Measurements from ENCODE around the gene ITGB5. TPM values are rescaled to one million over a fixed set of nuclear protein-coding genes. Genes with fewer than 3 reads are reported as not detected.
"Not testable (repeated sequence)": the region's sequence is repeated elsewhere in the genome, so short reads cannot be mapped to it uniquely, and the experiment has no call there.

The ITGB5 gene
- total RNA-seq, 1 experiment from 2014 or later = 146 TPM

DNA sequence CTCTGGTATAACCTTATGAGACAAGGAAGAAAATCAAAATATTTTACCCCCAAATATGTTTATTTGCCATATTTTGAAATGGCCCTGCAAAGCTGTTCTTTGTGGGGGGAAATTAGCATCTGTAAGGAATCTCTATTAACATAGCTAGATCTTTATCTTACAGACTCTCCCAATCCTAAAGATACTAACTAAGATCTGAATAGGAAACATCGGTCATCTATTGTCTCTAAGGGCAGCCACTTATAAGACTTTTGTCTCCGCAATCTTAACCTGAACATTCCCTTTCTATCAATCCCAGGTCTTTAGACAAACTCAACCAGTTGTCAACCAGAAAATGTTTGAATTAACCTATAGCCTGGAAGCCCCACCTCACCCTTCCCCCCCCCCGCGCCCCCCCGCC is 135.7 kb downstream of the ITGB5 start:
- H3K9me3 ChIP-seq (ENCODE audit: control insufficient read depth, low read depth, low read length) = no peaks in the 10 kb centered on the region
- TF ChIP-seq CTCF (conservative IDR thresholded peaks at IDR 0.05) = no peak
- H4K91ac ChIP-seq (ENCODE audit: insufficient read length, low read depth, low read length) = no peak overlapping the region
- no peak overlapping the region for H2AK5ac ChIP-seq (ENCODE audit: insufficient read length, low read length)
- no peaks in the 10 kb centered on the region for H3K4me1 ChIP-seq (ENCODE audit: insufficient read depth, low read length)
- H3K36me3 Mint-ChIP-seq (ENCODE audit: insufficient read depth in 1 of 3, low read depth in 3 of 3) = peaks cover 15 to 22% (median 22%) of the 10 kb centered on the region in 3 experiments; a peak in 6 of 7 replicates
- no peak overlapping the region for H2BK120ac ChIP-seq (ENCODE audit: low read depth, low read length, poor library complexity, severe bottlenecking)
- no peak overlapping the region for H2BK20ac ChIP-seq (ENCODE audit: low read depth, low read length, poor library complexity, severe bottlenecking)
- peaks cover 28 to 31% of the 10 kb centered on the region in 2 experiments for H3K4me1 Mint-ChIP-seq
- H3K4me3 Mint-ChIP-seq = no peak overlapping the region
- no CpG with 5 or more reads among the region's 5 CpGs for WGBS (ENCODE audit: extremely low coverage, insufficient read length, low lambda C conversion rate)
- H3K79me2 ChIP-seq (ENCODE audit: insufficient read depth, low read length) = no peaks in the 10 kb centered on the region
- no peak overlapping the region for H4K8ac ChIP-seq (replicated peaks; ENCODE audit: insufficient read length, low read depth, low read length)
- no peak overlapping the region for H3K14ac ChIP-seq (ENCODE audit: insufficient read depth, low read length)
- H2BK15ac ChIP-seq (ENCODE audit: low read depth, low read length) = no peak overlapping the region
- no peaks in the 10 kb centered on the region for H3K27me3 ChIP-seq (ENCODE audit: insufficient read depth, low read length)
- no peaks in the 10 kb centered on the region for H3K23me2 ChIP-seq (ENCODE audit: insufficient read length, low read depth, low read length, poor library complexity, severe bottlenecking)
- no peak for DNase-seq
- H3K27ac Mint-ChIP-seq = no peak overlapping the region; a peak in 1 of 7 replicates
- H3K79me1 ChIP-seq (ENCODE audit: insufficient read depth, low read depth, low read length, poor library complexity, severe bottlenecking) = no peaks in the 10 kb centered on the region
- peaks cover 11 to 14% of the 10 kb centered on the region in 2 experiments; a peak in 4 of 5 replicates for H3K9me3 Mint-ChIP-seq
- no peak overlapping the region for H4K5ac ChIP-seq (ENCODE audit: insufficient read length, low read depth, low read length)
- H2BK12ac ChIP-seq (ENCODE audit: insufficient read length, low read depth, low read length) = no peak overlapping the region
- no peak overlapping the region for H2AFZ ChIP-seq (ENCODE audit: low read length)
- H3K9ac ChIP-seq (ENCODE audit: extremely low read depth, insufficient read length, low read length) = no peak overlapping the region
- H3K18ac ChIP-seq (ENCODE audit: insufficient read length, low read depth, low read length) = no peak overlapping the region
- no peak overlapping the region for H3K4ac ChIP-seq (ENCODE audit: low read depth, low read length)
- H3K27ac ChIP-seq (ENCODE audit: insufficient read length, low read depth, low read length) = no peak overlapping the region
- no peak overlapping the region for H3K4me2 ChIP-seq (ENCODE audit: insufficient read depth, insufficient read length, low read length)
- no peaks in the 10 kb centered on the region; the same call in none of the 2 replicates for H3K27me3 Mint-ChIP-seq (ENCODE audit: low read depth)
- H3K23ac ChIP-seq (ENCODE audit: insufficient read length, low read depth, low read length) = no peak overlapping the region
- no peaks in the 10 kb centered on the region for H4K20me1 ChIP-seq (ENCODE audit: control insufficient read depth, insufficient read depth, insufficient read length)
- H3T11ph ChIP-seq (ENCODE audit: low read length) = no peak overlapping the region
- no peak overlapping the region for H3K56ac ChIP-seq (ENCODE audit: insufficient read length, low read depth, low read length)
- no peak overlapping the region for H2BK5ac ChIP-seq (ENCODE audit: insufficient read length, low read length)

DNA sequence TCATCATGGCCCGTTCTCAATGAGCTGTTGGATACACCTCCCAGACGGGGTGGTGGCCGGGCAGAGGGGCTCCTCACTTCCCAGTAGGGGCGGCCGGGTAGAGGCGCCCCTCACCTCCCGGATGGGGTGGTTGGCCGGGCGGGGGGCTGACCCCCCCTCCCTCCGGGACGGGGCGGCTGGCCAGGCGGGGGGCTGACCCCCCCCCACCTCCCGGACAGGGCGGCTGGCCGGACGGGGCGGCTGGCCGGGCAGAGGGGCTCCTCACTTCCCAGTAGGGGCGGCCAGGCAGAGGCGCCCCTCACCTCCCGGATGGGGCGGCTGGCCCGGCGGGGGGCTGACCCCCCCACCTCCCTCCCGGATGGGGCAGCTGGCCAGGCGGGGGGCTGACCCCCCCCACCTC is 137.3 kb downstream of the ITGB5 start:
- H3K9ac ChIP-seq (ENCODE audit: extremely low read depth, insufficient read length, low read length); H2BK5ac ChIP-seq (ENCODE audit: insufficient read length, low read length); H4K5ac ChIP-seq (ENCODE audit: insufficient read length, low read depth, low read length); DNase-seq; H3K23ac ChIP-seq (ENCODE audit: insufficient read length, low read depth, low read length); H3K79me2 ChIP-seq (ENCODE audit: insufficient read depth, low read length); H3K27me3 ChIP-seq (ENCODE audit: insufficient read depth, low read length); H3K27me3 Mint-ChIP-seq (ENCODE audit: low read depth); H3K14ac ChIP-seq (ENCODE audit: insufficient read depth, low read length); H2AK5ac ChIP-seq (ENCODE audit: insufficient read length, low read length); H3T11ph ChIP-seq (ENCODE audit: low read length); H3K79me1 ChIP-seq (ENCODE audit: insufficient read depth, low read depth, low read length, poor library complexity, severe bottlenecking); H3K27ac Mint-ChIP-seq; H3K4me2 ChIP-seq (ENCODE audit: insufficient read depth, insufficient read length, low read length); H3K4ac ChIP-seq (ENCODE audit: low read depth, low read length); H2BK120ac ChIP-seq (ENCODE audit: low read depth, low read length, poor library complexity, severe bottlenecking); H4K91ac ChIP-seq (ENCODE audit: insufficient read length, low read depth, low read length); H3K27ac ChIP-seq (ENCODE audit: insufficient read length, low read depth, low read length); H3K4me3 Mint-ChIP-seq; H4K8ac ChIP-seq (replicated peaks; ENCODE audit: insufficient read length, low read depth, low read length); H2BK12ac ChIP-seq (ENCODE audit: insufficient read length, low read depth, low read length); H2BK15ac ChIP-seq (ENCODE audit: low read depth, low read length); H3K18ac ChIP-seq (ENCODE audit: insufficient read length, low read depth, low read length); H2BK20ac ChIP-seq (ENCODE audit: low read depth, low read length, poor library complexity, severe bottlenecking); H4K20me1 ChIP-seq (ENCODE audit: control insufficient read depth, insufficient read depth, insufficient read length); H3K23me2 ChIP-seq (ENCODE audit: insufficient read length, low read depth, low read length, poor library complexity, severe bottlenecking); H3K4me1 ChIP-seq (ENCODE audit: insufficient read depth, low read length); H3K9me3 ChIP-seq (ENCODE audit: control insufficient read depth, low read depth, low read length); H3K56ac ChIP-seq (ENCODE audit: insufficient read length, low read depth, low read length); H2AFZ ChIP-seq (ENCODE audit: low read length): not testable (repeated sequence)
- Mint-ChIP-seq H3K4me1 (peaks cover 20 to 22% of the 10 kb centered on the region in 2 experiments), H3K9me3 (peaks cover 11 to 14% of the 10 kb centered on the region in 2 experiments; a peak in 4 of 5 replicates), H3K36me3 (ENCODE audit: insufficient read depth in 1 of 3, low read depth in 3 of 3) (peaks cover 18 to 39% (median 32%) of the 10 kb centered on the region in 3 experiments)
- WGBS (ENCODE audit: extremely low coverage, insufficient read length, low lambda C conversion rate) = no CpG with 5 or more reads among the region's 27 CpGs
